Globus pallidus (tissue), 1 donor: ENCODE results near the gene KCNH5.
"Not testable (repeated sequence)": the region's sequence is repeated elsewhere in the genome, so short reads cannot be mapped to it uniquely, and the experiment has no call there.

ENCODE experiments used
- DNase-seq: peaks from one replicate; pipeline ENCODE4 v3.0.0-alpha.2; 2015; ENCODE audit warnings: low spot score

The KCNH5 gene

GRCh38 chr14:62882967-62883366 lies 162.3 kb downstream of the KCNH5 start:
- no peak for DNase-seq

GRCh38 chr14:62866376-62866775 lies 178.9 kb downstream of the KCNH5 start:
- no peak for DNase-seq

GRCh38 chr14:62864588-62864987 lies 180.7 kb downstream of the KCNH5 start:
- no peak for DNase-seq

GRCh38 chr14:62858011-62858410 lies 187.2 kb downstream of the KCNH5 start:
- not testable (repeated sequence) for DNase-seq

GRCh38 chr14:62854951-62855350 lies 190.3 kb downstream of the KCNH5 start:
- DNase-seq, result no peak

GRCh38 chr14:62847168-62847567 lies 198.1 kb downstream of the KCNH5 start:
- DNase-seq, result no peak

GRCh38 chr14:62844546-62844945 lies 200.7 kb downstream of the KCNH5 start:
- DNase-seq, result no peak

- no peak for DNase-seq
Observed at GRCh38 chr14:62824086-62824485, 221.2 kb downstream of the KCNH5 start.

GRCh38 chr14:62819931-62820330 lies 225.3 kb downstream of the KCNH5 start:
- DNase-seq, result no peak

- no peak for DNase-seq
Observed at GRCh38 chr14:62807636-62808035, 237.6 kb downstream of the KCNH5 start.

GRCh38 chr14:62800577-62800976 lies 244.7 kb downstream of the KCNH5 start:
- no peak for DNase-seq

GRCh38 chr14:62796431-62796830 lies 248.8 kb downstream of the KCNH5 start:
- DNase-seq, result no peak

GRCh38 chr14:62792578-62792977 lies 252.7 kb downstream of the KCNH5 start:
- no peak for DNase-seq

GRCh38 chr14:62781328-62781727 lies 263.9 kb downstream of the KCNH5 start:
- not testable (repeated sequence) for DNase-seq

- no peak for DNase-seq
Observed at GRCh38 chr14:62778852-62779251, 266.4 kb downstream of the KCNH5 start.

GRCh38 chr14:62778310-62778709 lies 266.9 kb downstream of the KCNH5 start:
- DNase-seq, result no peak

- no peak for DNase-seq
Observed at GRCh38 chr14:62777510-62777909, 267.7 kb downstream of the KCNH5 start.

- no peak for DNase-seq
Observed at GRCh38 chr14:62776300-62776699, 269.0 kb downstream of the KCNH5 start.

- DNase-seq, result no peak
Observed at GRCh38 chr14:62768753-62769152, 276.5 kb downstream of the KCNH5 start.

GRCh38 chr14:62763951-62764350 lies 281.3 kb downstream of the KCNH5 start:
- DNase-seq, result no peak

GRCh38 chr14:62759796-62760195 lies 285.5 kb downstream of the KCNH5 start:
- no peak for DNase-seq

GRCh38 chr14:62746881-62747280 lies 298.4 kb downstream of the KCNH5 start:
- not testable (repeated sequence) for DNase-seq

- no peak for DNase-seq
Observed at GRCh38 chr14:62745496-62745895, 299.8 kb downstream of the KCNH5 start.

GRCh38 chr14:62743560-62743959 lies 301.7 kb downstream of the KCNH5 start:
- no peak for DNase-seq

GRCh38 chr14:62743118-62743517 lies 302.1 kb downstream of the KCNH5 start:
- no peak for DNase-seq
